ENCODE measurements around the gene TSNAXIP1.

- TF ChIP-seq CTCF (optimal IDR thresholded peaks at IDR 0.05 in 1 of 3, IDR thresholded peaks at IDR 0.05 in 1 of 3, conservative IDR thresholded peaks at IDR 0.05 in 1 of 3; ENCODE audit: extremely low read depth in 1 of 3, insufficient read depth in 2 of 3, low read length in 3 of 3) = no peak
- TF ChIP-seq EZH2 (IDR thresholded peaks at IDR 0.05; ENCODE audit: low read length) = no peak
These were observed 61.6 kb downstream of the TSNAXIP1 start for GRCh38 chr16:67868290-67868689.
